Esophagus (tissue), 2 donors: ENCODE results near the gene ZCCHC17. TPM values are rescaled to one million over a fixed set of nuclear protein-coding genes. Genes with fewer than 3 reads are reported as not detected.

Experiments
- H3K27ac ChIP-seq, 2 donors: one replicate each; pipeline ENCODE4 v1.5.1; 2013; ENCODE audit warnings: low read depth in 2 of 2, mild to moderate bottlenecking in 2 of 2, inconsistent platforms in 1 of 2, low read length in 1 of 2, moderate library complexity in 1 of 2
- H3K27me3 ChIP-seq, 2 donors: one replicate each; pipeline ENCODE4 v1.6.1; 2013; ENCODE audit warnings: low read length in 2 of 2, control low read depth in 1 of 2, mild to moderate bottlenecking in 1 of 2; ENCODE audit not compliant: insufficient read depth in 2 of 2, control insufficient read depth in 1 of 2
- H3K36me3 ChIP-seq, 2 donors: one replicate each; pipeline ENCODE4 v1.6.1; 2013; ENCODE audit warnings: low read length in 1 of 2; ENCODE audit not compliant: control insufficient read depth in 2 of 2, insufficient read depth in 2 of 2
- H3K4me1 ChIP-seq, 2 donors: one replicate each; pipeline ENCODE4 v1.6.1; 2013; ENCODE audit warnings: low read length in 1 of 2; ENCODE audit not compliant: control insufficient read depth in 2 of 2, insufficient read depth in 2 of 2
- H3K4me3 ChIP-seq, 2 donors: one replicate each; pipeline ENCODE4 v1.5.1; 2013; ENCODE audit warnings: low read length in 2 of 2, mild to moderate bottlenecking in 2 of 2, low read depth in 1 of 2, moderate library complexity in 1 of 2
- H3K9me3 ChIP-seq, 2 donors: one replicate each; pipeline ENCODE4 v1.6.1; 2013; ENCODE audit warnings: mild to moderate bottlenecking in 2 of 2, low read depth in 1 of 2, low read length in 1 of 2, moderate library complexity in 1 of 2; ENCODE audit not compliant: control insufficient read depth in 2 of 2, insufficient read depth in 1 of 2
- WGBS, 2 donors: extraction: QIAGEN DNeasy Blood & Tissue Kit; methylation state at CpG; one replicate each; pipeline ENCODE4 v1.1.7; 2013; 5-methylcytosine and 5-hydroxymethylcytosine counted together
- polyA plus RNA-seq, 2 donors: library from polyadenylated mRNA; stranded (reverse); fragments of 200-250 nt; gene quantifications; one replicate each; pipeline ENCODE4 v1.2.3, GENCODE V29; 2013
- donor health status: healthy with polysubstance abuse.
- donor health status: Bipolar disorder and iron deficiency.

The ZCCHC17 gene
- polyA plus RNA-seq, 2 donors: 16.9 to 20.3 TPM

DNA sequence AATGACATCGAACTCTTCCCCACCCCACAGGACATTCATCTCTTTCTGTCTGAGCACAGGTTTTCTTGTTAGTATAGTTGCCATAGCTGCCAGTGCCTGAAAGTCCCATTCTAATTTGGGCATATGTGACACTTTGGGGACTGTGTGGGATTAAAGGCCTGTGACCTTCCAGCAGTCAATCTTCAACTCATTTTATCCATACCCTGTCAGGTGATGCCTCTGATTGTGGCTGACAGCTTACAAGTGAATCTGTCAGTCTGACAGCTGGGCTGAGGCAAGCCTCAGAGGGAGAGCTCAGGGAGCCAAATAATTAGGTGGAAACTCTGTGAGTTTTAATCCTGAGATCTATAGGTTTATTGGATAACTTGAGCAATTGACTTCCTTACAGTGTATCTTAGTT is 29.6 kb downstream of the ZCCHC17 start:
- H3K4me1 ChIP-seq: no peaks in the 10 kb centered on the region
- 89 to 96% methylated on average over 1 of the region's 1 CpG for WGBS, 2 donors
- peaks cover 0 to 7% of the 10 kb centered on the region in 2 donors for H3K36me3 ChIP-seq
- H3K9me3 ChIP-seq: no peaks in the 10 kb centered on the region
- no peak overlapping the region for H3K4me3 ChIP-seq
- no peak overlapping the region for H3K27ac ChIP-seq
- H3K27me3 ChIP-seq: no peaks in the 10 kb centered on the region

DNA sequence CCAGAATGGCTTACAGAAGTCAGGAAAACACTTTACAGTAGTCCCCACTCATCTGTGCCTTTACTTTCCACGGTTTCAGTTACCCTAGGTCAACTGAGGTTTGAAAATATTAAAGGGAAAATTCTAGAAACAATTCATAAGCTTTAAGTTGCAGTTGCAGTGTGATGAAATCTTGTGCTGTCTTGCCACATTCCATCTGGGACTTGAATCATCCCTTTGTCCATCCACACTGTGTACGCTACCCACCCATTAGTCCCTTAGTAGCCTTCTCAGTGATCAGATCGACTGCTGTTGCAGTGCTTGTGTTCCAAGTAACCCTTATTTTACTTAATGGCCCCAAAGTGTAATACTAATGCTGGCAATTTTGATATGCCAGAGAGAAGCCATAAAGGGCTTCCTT is 30.5 kb downstream of the ZCCHC17 start:
- Histone ChIP-seq H3K36me3 (peaks cover 0 to 7% of the 10 kb centered on the region in 2 donors), H3K27me3 (no peaks in the 10 kb centered on the region), H3K27ac (no peak overlapping the region), H3K4me3 (no peak overlapping the region), H3K4me1 (no peaks in the 10 kb centered on the region), H3K9me3 (no peaks in the 10 kb centered on the region)
- WGBS, 2 donors: 75 to 83% methylated on average over 3 of the region's 3 CpGs

- Histone ChIP-seq H3K4me1 (no peaks in the 10 kb centered on the region), H3K27me3 (no peaks in the 10 kb centered on the region), H3K9me3 (no peaks in the 10 kb centered on the region), H3K27ac (no peak overlapping the region), H3K36me3 (no peaks in the 10 kb centered on the region), H3K4me3 (no peak overlapping the region)
Measured at GRCh38 chr1:31335007-31335406, 38.2 kb downstream of the ZCCHC17 start.

DNA sequence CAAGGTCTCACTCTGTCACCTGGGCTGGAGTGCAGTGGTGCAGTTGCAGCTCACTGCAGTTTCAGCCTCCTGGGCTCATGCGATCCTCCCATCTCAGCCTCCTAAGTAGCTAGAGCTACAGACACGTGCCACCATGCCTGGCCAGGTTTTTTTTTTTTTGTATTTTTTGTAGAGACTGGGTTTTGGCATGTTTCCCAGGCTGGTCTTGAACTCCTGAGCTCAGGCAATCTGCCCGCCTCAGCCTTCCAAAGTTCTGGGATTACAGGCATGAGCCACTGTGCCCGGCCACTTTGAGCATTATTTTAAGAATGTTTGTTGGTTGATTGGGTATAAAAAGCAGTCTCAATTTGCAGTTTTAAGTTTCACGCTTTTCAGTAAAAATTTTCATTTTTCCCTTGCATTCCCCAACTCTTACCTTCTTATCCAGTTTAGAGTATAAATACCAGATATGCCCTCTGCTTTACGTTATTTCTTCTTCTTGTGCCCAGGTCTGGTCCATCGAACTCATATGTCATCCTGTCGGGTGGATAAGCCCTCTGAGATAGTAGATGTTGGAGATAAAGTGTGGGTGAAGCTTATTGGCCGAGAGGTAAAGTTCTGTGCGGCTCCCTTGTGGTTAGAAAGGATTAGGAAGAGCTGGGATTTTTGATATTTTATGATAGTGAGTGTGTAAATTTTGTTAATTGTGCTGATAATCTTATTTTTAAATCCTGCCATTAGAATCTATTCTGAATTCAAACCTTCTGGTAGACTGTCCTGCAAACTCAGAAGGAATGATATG is 40.0 kb downstream of the ZCCHC17 start:
- Histone ChIP-seq H3K4me3 (no peak overlapping the region), H3K27me3 (no peaks in the 10 kb centered on the region), H3K9me3 (no peaks in the 10 kb centered on the region), H3K4me1 (no peaks in the 10 kb centered on the region), H3K36me3 (no peaks in the 10 kb centered on the region), H3K27ac (no peak overlapping the region)
- 79 to 85% methylated on average over 10 of the region's 10 CpGs for WGBS, 2 donors

- Histone ChIP-seq H3K9me3 (no peaks in the 10 kb centered on the region), H3K27ac (no peak overlapping the region), H3K27me3 (no peaks in the 10 kb centered on the region), H3K4me3 (no peak overlapping the region), H3K36me3 (no peaks in the 10 kb centered on the region), H3K4me1 (no peaks in the 10 kb centered on the region)
- 22 to 36% methylated on average over 1 of the region's 1 CpG for WGBS, 2 donors
Measured at GRCh38 chr1:31344503-31344902, 47.7 kb downstream of the ZCCHC17 start.

- Histone ChIP-seq H3K36me3 (no peaks in the 10 kb centered on the region), H3K27me3 (no peaks in the 10 kb centered on the region), H3K9me3 (no peaks in the 10 kb centered on the region), H3K4me3 (no peak overlapping the region), H3K4me1 (no peaks in the 10 kb centered on the region), H3K27ac (no peak overlapping the region)
- WGBS, 2 donors: 91 to 95% methylated on average over 2 of the region's 2 CpGs
Measured at GRCh38 chr1:31345635-31346034, 48.8 kb downstream of the ZCCHC17 start.

GRCh38 chr1:31346785-31347184 is 50.0 kb downstream of the ZCCHC17 start:
- H3K27me3 ChIP-seq: no peaks in the 10 kb centered on the region
- H3K4me3 ChIP-seq: no peak overlapping the region
- no peaks in the 10 kb centered on the region for H3K36me3 ChIP-seq
- H3K4me1 ChIP-seq: no peaks in the 10 kb centered on the region
- H3K27ac ChIP-seq: no peak overlapping the region
- no peaks in the 10 kb centered on the region for H3K9me3 ChIP-seq

DNA sequence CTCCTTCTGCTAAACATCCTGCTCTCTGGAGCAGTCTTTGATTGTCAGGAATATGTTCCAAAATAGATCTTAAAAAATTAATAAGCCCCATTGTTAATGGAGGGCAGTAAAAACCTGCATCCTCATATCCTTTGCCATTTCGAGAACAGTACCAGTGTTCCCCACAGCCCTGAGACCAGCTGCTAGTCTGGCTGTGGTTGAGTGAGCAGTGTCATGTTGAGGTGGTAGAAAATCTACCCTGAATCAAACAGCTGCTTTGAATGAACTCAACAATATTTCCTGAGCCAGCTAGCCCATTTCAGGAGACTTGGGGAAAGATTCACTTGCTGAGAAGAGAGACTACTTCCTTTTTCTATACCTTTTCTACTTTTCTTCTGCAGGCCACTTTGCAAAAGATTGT is 51.6 kb downstream of the ZCCHC17 start:
- no peaks in the 10 kb centered on the region for H3K9me3 ChIP-seq
- H3K4me1 ChIP-seq: no peaks in the 10 kb centered on the region
- H3K4me3 ChIP-seq: no peak overlapping the region
- WGBS, 2 donors: 91 to 95% methylated on average over 1 of the region's 1 CpG
- H3K27me3 ChIP-seq: no peaks in the 10 kb centered on the region
- no peak overlapping the region for H3K27ac ChIP-seq
- H3K36me3 ChIP-seq: peaks cover 0 to 2% of the 10 kb centered on the region in 2 donors

- WGBS, 2 donors: 64 to 76% methylated on average over 3 of the region's 3 CpGs
- no peaks in the 10 kb centered on the region for H3K27me3 ChIP-seq
- H3K4me1 ChIP-seq: no peaks in the 10 kb centered on the region
- no peak overlapping the region for H3K4me3 ChIP-seq
- H3K27ac ChIP-seq: no peak overlapping the region
- no peaks in the 10 kb centered on the region for H3K9me3 ChIP-seq
- H3K36me3 ChIP-seq: peaks cover 0 to 9% of the 10 kb centered on the region in 2 donors
Measured at GRCh38 chr1:31354283-31354682, 57.5 kb downstream of the ZCCHC17 start.

DNA sequence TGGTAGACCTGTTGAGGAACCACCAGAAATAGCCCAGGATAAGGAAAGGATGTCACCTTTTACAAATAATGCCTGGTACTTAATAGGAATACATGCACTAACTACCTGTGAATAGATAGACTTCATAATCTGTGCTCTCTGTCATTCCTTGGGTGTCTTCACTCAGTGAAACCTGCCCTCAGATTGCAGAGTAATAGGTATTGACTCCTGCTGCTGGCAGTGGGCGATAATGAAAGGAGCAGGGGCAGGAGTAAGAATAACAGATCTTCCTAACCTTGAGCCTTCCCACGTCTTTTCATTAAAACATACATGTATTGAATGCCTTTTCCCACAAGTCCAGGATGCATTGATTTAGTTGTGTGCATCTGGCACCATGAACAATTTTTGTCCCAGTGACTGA is 59.6 kb downstream of the ZCCHC17 start:
- Histone ChIP-seq H3K4me3 (no peak overlapping the region), H3K4me1 (no peaks in the 10 kb centered on the region), H3K36me3 (peaks cover 0 to 9% of the 10 kb centered on the region in 2 donors), H3K27me3 (no peaks in the 10 kb centered on the region), H3K27ac (no peak overlapping the region), H3K9me3 (no peaks in the 10 kb centered on the region)
- 93 to 97% methylated on average over 2 of the region's 2 CpGs for WGBS, 2 donors
